Activated naive CD8-positive, alpha-beta T cell treated with anti-CD3 and anti-CD28 coated beads for 36 hours (primary cell): Measurements from ENCODE around the gene SERINC5. TPM values are rescaled to one million over a fixed set of nuclear protein-coding genes. Genes with fewer than 3 reads are reported as not detected.
"Not testable (repeated sequence)": the region's sequence is repeated elsewhere in the genome, so short reads cannot be mapped to it uniquely, and the experiment has no call there.

Source experiments
- DNase-seq: peaks from one replicate; pipeline ENCODE4 v3.0.0; 2021
- H3K27ac Mint-ChIP-seq: one replicate; pipeline ENCODE4 v1.8.0; 2022; ENCODE audit warnings: mild to moderate bottlenecking, moderate library complexity, mixed read lengths
- H3K27me3 Mint-ChIP-seq: one replicate; pipeline ENCODE4 v1.8.0; 2022; ENCODE audit warnings: mild to moderate bottlenecking, mixed read lengths
- H3K36me3 Mint-ChIP-seq: one replicate; pipeline ENCODE4 v1.8.0; 2021; ENCODE audit warnings: mild to moderate bottlenecking, mixed read lengths
- H3K4me1 Mint-ChIP-seq: one replicate; pipeline ENCODE4 v1.8.0; 2021; ENCODE audit warnings: mixed read lengths
- H3K4me3 Mint-ChIP-seq: one replicate; pipeline ENCODE4 v1.8.0; 2022; ENCODE audit warnings: mild to moderate bottlenecking, moderate library complexity, mixed read lengths
- H3K9me3 Mint-ChIP-seq: one replicate; pipeline ENCODE4 v1.8.0; 2022; ENCODE audit warnings: mixed read lengths
- total RNA-seq, 2 experiments: library from RNA; stranded (reverse); gene quantifications; one replicate each; pipeline ENCODE4 v1.2.3, GENCODE V29; 2021

The SERINC5 gene
- total RNA-seq, 2 experiments from 2014 or later: 22.0 to 25.1 TPM

- H3K27ac Mint-ChIP-seq: no peak overlapping the region
- no peak overlapping the region for H3K4me3 Mint-ChIP-seq
- peaks cover 56% of the 10 kb centered on the region for H3K36me3 Mint-ChIP-seq
- no peak for DNase-seq
- H3K9me3 Mint-ChIP-seq: peaks cover 3% of the 10 kb centered on the region
- H3K4me1 Mint-ChIP-seq: peaks cover 44% of the 10 kb centered on the region
- no peaks in the 10 kb centered on the region for H3K27me3 Mint-ChIP-seq
These were observed 94.7 kb downstream of the SERINC5 start for GRCh38 chr5:80161165-80161564.

- Mint-ChIP-seq H3K9me3 (peaks cover 3% of the 10 kb centered on the region), H3K27me3 (no peaks in the 10 kb centered on the region), H3K4me3 (no peak overlapping the region), H3K36me3 (peaks cover 54% of the 10 kb centered on the region), H3K27ac (no peak overlapping the region), H3K4me1 (peaks cover 41% of the 10 kb centered on the region)
- DNase-seq: no peak
These were observed 95.6 kb downstream of the SERINC5 start for GRCh38 chr5:80160242-80160641.

- peaks cover 53% of the 10 kb centered on the region for H3K36me3 Mint-ChIP-seq
- peak overlapping the region; percentile 72 for H3K27ac Mint-ChIP-seq
- no peak for DNase-seq
- H3K4me1 Mint-ChIP-seq: peaks cover 44% of the 10 kb centered on the region
- peaks cover 3% of the 10 kb centered on the region for H3K9me3 Mint-ChIP-seq
- no peaks in the 10 kb centered on the region for H3K27me3 Mint-ChIP-seq
- no peak overlapping the region for H3K4me3 Mint-ChIP-seq
These were observed 96.6 kb downstream of the SERINC5 start for GRCh38 chr5:80159133-80159815.

GRCh38 chr5:80156156-80156555, 99.7 kb downstream of the SERINC5 start:
- Mint-ChIP-seq H3K36me3 (peaks cover 42% of the 10 kb centered on the region), H3K4me3 (no peak overlapping the region), H3K27ac (peak overlapping the region; percentile 30), H3K4me1 (peaks cover 61% of the 10 kb centered on the region), H3K27me3 (no peaks in the 10 kb centered on the region), H3K9me3 (no peaks in the 10 kb centered on the region)
- DNase-seq: no peak

- Mint-ChIP-seq H3K27ac (no peak overlapping the region), H3K4me1 (peaks cover 71% of the 10 kb centered on the region), H3K36me3 (peaks cover 46% of the 10 kb centered on the region)
These were observed 101.1 kb downstream of the SERINC5 start for GRCh38 chr5:80154749-80155148.

GRCh38 chr5:80154289-80154688, 101.6 kb downstream of the SERINC5 start:
- not testable (repeated sequence) for H3K27me3 Mint-ChIP-seq, H3K4me3 Mint-ChIP-seq, DNase-seq, H3K9me3 Mint-ChIP-seq
- H3K4me1 Mint-ChIP-seq: peaks cover 71% of the 10 kb centered on the region
- peak overlapping the region; percentile 83 for H3K27ac Mint-ChIP-seq
- H3K36me3 Mint-ChIP-seq: peaks cover 47% of the 10 kb centered on the region

More at GRCh38 chr5:80154749-80155148, 101.1 kb downstream of the SERINC5 start:
- H3K9me3 Mint-ChIP-seq: no peaks in the 10 kb centered on the region
- no peak overlapping the region for H3K4me3 Mint-ChIP-seq
- no peak for DNase-seq
- no peaks in the 10 kb centered on the region for H3K27me3 Mint-ChIP-seq

- Mint-ChIP-seq H3K27me3 (no peaks in the 10 kb centered on the region), H3K27ac (peak overlapping the region; percentile 83), H3K4me1 (peaks cover 70% of the 10 kb centered on the region), H3K36me3 (peaks cover 49% of the 10 kb centered on the region), H3K9me3 (no peaks in the 10 kb centered on the region), H3K4me3 (no peak overlapping the region)
- DNase-seq: no peak
These were observed 102.2 kb downstream of the SERINC5 start for GRCh38 chr5:80153586-80154126.

GRCh38 chr5:80152778-80153177, 103.1 kb downstream of the SERINC5 start:
- H3K4me1 Mint-ChIP-seq: peaks cover 62% of the 10 kb centered on the region
- peaks cover 45% of the 10 kb centered on the region for H3K36me3 Mint-ChIP-seq
- DNase-seq: no peak
- no peaks in the 10 kb centered on the region for H3K27me3 Mint-ChIP-seq
- peak overlapping the region; percentile 83 for H3K27ac Mint-ChIP-seq
- no peak overlapping the region for H3K4me3 Mint-ChIP-seq
- H3K9me3 Mint-ChIP-seq: no peaks in the 10 kb centered on the region

GRCh38 chr5:80151890-80152289, 104.0 kb downstream of the SERINC5 start:
- no peak for DNase-seq
- peak overlapping the region; percentile 83 for H3K27ac Mint-ChIP-seq
- no peak overlapping the region for H3K4me3 Mint-ChIP-seq
- peaks cover 66% of the 10 kb centered on the region for H3K4me1 Mint-ChIP-seq
- no peaks in the 10 kb centered on the region for H3K27me3 Mint-ChIP-seq
- H3K9me3 Mint-ChIP-seq: no peaks in the 10 kb centered on the region
- peaks cover 41% of the 10 kb centered on the region for H3K36me3 Mint-ChIP-seq

- peaks cover 60% of the 10 kb centered on the region for H3K4me1 Mint-ChIP-seq
- H3K27me3 Mint-ChIP-seq: no peaks in the 10 kb centered on the region
- H3K36me3 Mint-ChIP-seq: peaks cover 49% of the 10 kb centered on the region
- H3K27ac Mint-ChIP-seq: peak overlapping the region; percentile 83
- no peaks in the 10 kb centered on the region for H3K9me3 Mint-ChIP-seq
- H3K4me3 Mint-ChIP-seq: peak overlapping the region; percentile 36
- no peak for DNase-seq
These were observed 105.1 kb downstream of the SERINC5 start for GRCh38 chr5:80150731-80151130.

GRCh38 chr5:80149161-80149609, 106.7 kb downstream of the SERINC5 start:
- H3K4me1 Mint-ChIP-seq: peaks cover 58% of the 10 kb centered on the region
- H3K4me3 Mint-ChIP-seq: no peak overlapping the region
- no peaks in the 10 kb centered on the region for H3K27me3 Mint-ChIP-seq
- no peaks in the 10 kb centered on the region for H3K9me3 Mint-ChIP-seq
- H3K36me3 Mint-ChIP-seq: peaks cover 54% of the 10 kb centered on the region
- DNase-seq: no peak
- H3K27ac Mint-ChIP-seq: peak overlapping the region; percentile 20

- H3K36me3 Mint-ChIP-seq: peaks cover 50% of the 10 kb centered on the region
- H3K4me3 Mint-ChIP-seq: no peak overlapping the region
- DNase-seq: no peak
- H3K27me3 Mint-ChIP-seq: no peaks in the 10 kb centered on the region
- H3K9me3 Mint-ChIP-seq: no peaks in the 10 kb centered on the region
- H3K4me1 Mint-ChIP-seq: peaks cover 52% of the 10 kb centered on the region
- peak overlapping the region; percentile 48 for H3K27ac Mint-ChIP-seq
These were observed 108.6 kb downstream of the SERINC5 start for GRCh38 chr5:80147119-80147815.

GRCh38 chr5:80146046-80146445, 109.8 kb downstream of the SERINC5 start:
- H3K27ac Mint-ChIP-seq: peak overlapping the region; percentile 40

GRCh38 chr5:80143491-80143890, 112.4 kb downstream of the SERINC5 start:
- H3K9me3 Mint-ChIP-seq: no peaks in the 10 kb centered on the region
- DNase-seq: no peak
- H3K36me3 Mint-ChIP-seq: peaks cover 30% of the 10 kb centered on the region
- no peak overlapping the region for H3K4me3 Mint-ChIP-seq
- H3K27me3 Mint-ChIP-seq: no peaks in the 10 kb centered on the region
- peaks cover 54% of the 10 kb centered on the region for H3K4me1 Mint-ChIP-seq
- no peak overlapping the region for H3K27ac Mint-ChIP-seq

More at GRCh38 chr5:80146046-80146445, 109.8 kb downstream of the SERINC5 start:
- H3K36me3 Mint-ChIP-seq: peaks cover 41% of the 10 kb centered on the region
- H3K4me1 Mint-ChIP-seq: peaks cover 52% of the 10 kb centered on the region
- no peaks in the 10 kb centered on the region for H3K27me3 Mint-ChIP-seq
- H3K9me3 Mint-ChIP-seq: no peaks in the 10 kb centered on the region
- no peak for DNase-seq
- no peak overlapping the region for H3K4me3 Mint-ChIP-seq

- Mint-ChIP-seq H3K27ac (peak overlapping the region; percentile 57), H3K9me3 (no peaks in the 10 kb centered on the region), H3K36me3 (peaks cover 33% of the 10 kb centered on the region), H3K27me3 (no peaks in the 10 kb centered on the region), H3K4me3 (no peak overlapping the region), H3K4me1 (peaks cover 58% of the 10 kb centered on the region)
- no peak for DNase-seq
These were observed 112.9 kb downstream of the SERINC5 start for GRCh38 chr5:80142996-80143395.
